Measurements from ENCODE around the gene IL13. TPM values are rescaled to one million over a fixed set of nuclear protein-coding genes. Genes with fewer than 3 reads are reported as not detected.

IL13 gene
- total RNA-seq, 4 donors from 2014 or later = not detected

DNA sequence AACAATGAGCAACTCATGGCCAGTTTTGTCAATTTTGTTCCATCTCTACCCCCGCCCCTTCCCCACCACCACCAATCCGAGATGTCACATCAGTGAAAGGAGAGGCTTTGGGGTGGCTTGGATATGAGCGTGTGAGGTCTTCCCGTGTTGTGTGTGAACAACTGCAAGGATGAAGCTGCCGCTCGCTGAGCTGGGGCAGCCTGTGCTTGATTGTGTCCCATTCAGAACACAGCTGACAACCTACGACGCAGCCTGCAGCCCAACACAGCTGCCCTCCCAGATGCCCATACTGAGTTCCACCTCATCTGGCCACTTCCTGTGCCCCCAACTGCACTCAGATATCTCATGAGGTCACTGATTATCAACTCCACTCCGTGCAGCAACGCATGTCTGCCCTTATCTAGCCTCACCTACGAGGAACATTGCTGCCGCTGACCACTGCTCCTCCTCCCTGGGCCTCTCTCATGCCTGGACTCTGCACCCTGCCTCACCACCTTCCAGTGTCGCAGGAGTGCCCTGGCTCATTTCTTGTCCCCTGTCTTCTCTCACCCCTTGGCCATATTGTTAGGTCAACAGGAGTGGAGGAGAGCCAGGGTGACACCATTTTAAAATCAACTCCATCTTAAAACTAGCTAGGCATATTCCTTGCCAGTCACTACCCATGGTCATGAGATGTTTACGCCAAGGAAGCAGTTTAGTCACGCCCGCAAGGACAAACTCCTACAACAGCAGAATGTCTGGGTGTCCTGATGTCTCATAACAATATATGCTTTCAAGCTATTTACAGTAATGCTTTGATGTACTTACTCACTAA, 8.5 kb downstream of the IL13 start:
- DNase-seq = no peak
- 92 to 93% methylated on average over 16 of the region's 16 CpGs for WGBS, 2 donors
- TF ChIP-seq POLR2A (IDR thresholded peaks at IDR 0.05) = no peak
- TF ChIP-seq, protein P1, sequence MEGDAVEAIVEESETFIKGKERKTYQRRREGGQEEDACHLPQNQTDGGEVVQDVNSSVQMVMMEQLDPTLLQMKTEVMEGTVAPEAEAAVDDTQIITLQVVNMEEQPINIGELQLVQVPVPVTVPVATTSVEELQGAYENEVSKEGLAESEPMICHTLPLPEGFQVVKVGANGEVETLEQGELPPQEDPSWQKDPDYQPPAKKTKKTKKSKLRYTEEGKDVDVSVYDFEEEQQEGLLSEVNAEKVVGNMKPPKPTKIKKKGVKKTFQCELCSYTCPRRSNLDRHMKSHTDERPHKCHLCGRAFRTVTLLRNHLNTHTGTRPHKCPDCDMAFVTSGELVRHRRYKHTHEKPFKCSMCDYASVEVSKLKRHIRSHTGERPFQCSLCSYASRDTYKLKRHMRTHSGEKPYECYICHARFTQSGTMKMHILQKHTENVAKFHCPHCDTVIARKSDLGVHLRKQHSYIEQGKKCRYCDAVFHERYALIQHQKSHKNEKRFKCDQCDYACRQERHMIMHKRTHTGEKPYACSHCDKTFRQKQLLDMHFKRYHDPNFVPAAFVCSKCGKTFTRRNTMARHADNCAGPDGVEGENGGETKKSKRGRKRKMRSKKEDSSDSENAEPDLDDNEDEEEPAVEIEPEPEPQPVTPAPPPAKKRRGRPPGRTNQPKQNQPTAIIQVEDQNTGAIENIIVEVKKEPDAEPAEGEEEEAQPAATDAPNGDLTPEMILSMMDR (IDR thresholded peaks at IDR 0.05) = no peak
- Histone ChIP-seq H3K4me1 (no peaks in the 10 kb centered on the region), H3K4me3 (replicated peaks in 1 of 3) (no peak overlapping the region), H3K9me3 (no peaks in the 10 kb centered on the region), H3K27me3 (no peaks in the 10 kb centered on the region), H3K36me3 (no peaks in the 10 kb centered on the region), H3K27ac (no peak overlapping the region)
- intact Hi-C loops (cut with DNase I) = no loop called here

DNA sequence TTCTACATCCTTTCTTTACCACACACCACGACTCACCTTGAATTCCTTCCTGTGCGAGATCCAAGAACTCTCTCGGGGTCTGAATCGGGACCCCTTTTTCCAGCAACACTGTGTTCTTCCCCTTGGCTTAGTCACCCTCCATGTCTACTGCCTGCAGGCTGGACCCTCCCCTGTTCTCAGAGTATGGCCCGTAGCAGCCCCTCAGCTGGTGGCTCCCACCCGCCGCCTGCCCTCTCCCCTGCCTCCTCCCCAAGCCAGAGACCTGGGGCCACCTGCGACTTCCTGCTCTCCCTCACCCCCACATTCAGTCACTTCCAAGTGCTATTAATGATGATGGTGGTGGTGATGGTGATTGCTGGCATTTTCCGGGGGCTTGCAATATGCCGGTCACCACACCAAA, 9.3 kb downstream of the IL13 start:
- Histone ChIP-seq H3K27me3 (no peaks in the 10 kb centered on the region), H3K4me1 (no peaks in the 10 kb centered on the region), H3K27ac (no peak overlapping the region), H3K9me3 (no peaks in the 10 kb centered on the region), H3K36me3 (no peaks in the 10 kb centered on the region), H3K4me3 (replicated peaks in 1 of 3) (no peak overlapping the region)
- 89 to 93% methylated on average over 10 of the region's 10 CpGs for WGBS, 2 donors
- DNase-seq = no peak
- intact Hi-C loops (cut with DNase I) = no loop called here
- TF ChIP-seq, protein P1 (IDR thresholded peaks at IDR 0.05) = no peak
- TF ChIP-seq POLR2A (IDR thresholded peaks at IDR 0.05) = no peak

GRCh38 chr5:132667761-132668705, 10.1 kb downstream of the IL13 start:
- Histone ChIP-seq H3K9me3 (no peaks in the 10 kb centered on the region), H3K4me3 (replicated peaks in 1 of 3) (no peak overlapping the region), H3K4me1 (no peaks in the 10 kb centered on the region), H3K27me3 (no peaks in the 10 kb centered on the region), H3K36me3 (no peaks in the 10 kb centered on the region), H3K27ac (no peak overlapping the region)
- intact Hi-C loops (cut with DNase I) = no loop called here
- 72 to 74% methylated on average over 18 to 22 of the region's 22 CpGs for WGBS, 2 donors
- TF ChIP-seq, protein P1 (IDR thresholded peaks at IDR 0.05) = no peak
- no peak for TF ChIP-seq POLR2A (IDR thresholded peaks at IDR 0.05)
- no peak for DNase-seq

- WGBS, 2 donors = 87 to 90% methylated on average over 12 to 14 of the region's 14 CpGs
- H3K27ac ChIP-seq = no peak overlapping the region
- no peaks in the 10 kb centered on the region for H3K4me1 ChIP-seq
- H3K36me3 ChIP-seq = no peaks in the 10 kb centered on the region
- H3K27me3 ChIP-seq = no peaks in the 10 kb centered on the region
- no peak for TF ChIP-seq POLR2A (IDR thresholded peaks at IDR 0.05)
- TF ChIP-seq, protein P1 (IDR thresholded peaks at IDR 0.05) = no peak
- H3K4me3 ChIP-seq (replicated peaks in 1 of 3) = no peak overlapping the region
- no peaks in the 10 kb centered on the region for H3K9me3 ChIP-seq
- intact Hi-C loops (cut with DNase I) = no loop called here
- no peak for DNase-seq
Observed at GRCh38 chr5:132668706-132669454, 10.9 kb downstream of the IL13 start.

All from thyroid gland (tissue), 4 donors.